Measurements from ENCODE around the gene HLA-DMB. TPM values are rescaled to one million over a fixed set of nuclear protein-coding genes. Genes with fewer than 3 reads are reported as not detected.

The HLA-DMB gene
- polyA plus RNA-seq, 1 of the 3 experiments (the other 2 are of a cell fraction) = not detected

GRCh38 chr6:32968867-32969684 is 28.2 kb upstream of the HLA-DMB start (continued):
- TF ChIP-seq GATA2 (CRISPR knock-in tag; IDR thresholded peaks at IDR 0.05) = no peak
- peak; percentile 85 for TF ChIP-seq MAX (IDR thresholded peaks at IDR 0.05; ENCODE audit: low read depth)

- Histone ChIP-seq H3K27me3 (ENCODE audit: insufficient read depth) (no peaks in the 10 kb centered on the region), H3K27ac (ENCODE audit: low read depth in 2 of 2, low read length in 1 of 2) (peak within 1 kb of the TSS; percentile 97 to 99), H4K20me1 (ENCODE audit: insufficient read depth) (peaks cover 12% of the 10 kb centered on the region), H3K9ac (peak within 1 kb of the TSS; percentile 94), H3K4me3 (ENCODE audit: low read depth in 2 of 2, low read length in 1 of 2) (peak within 1 kb of the TSS; percentile 80 to 83), H3K9me2 (no peaks in the 10 kb centered on the region), H3K4me2 (peak within 1 kb of the TSS; percentile 97), H3F3A (replicated peaks; ENCODE audit: insufficient read depth) (peaks cover 33% of the 10 kb centered on the region), H3K4me1 (ENCODE audit: control insufficient read depth in 1 of 2, insufficient read depth in 2 of 2, low read depth in 1 of 2, low read length in 1 of 2) (peaks cover 6% of the 10 kb centered on the region in 2 experiments; a peak in 2 of 4 replicates), H3K79me2 (ENCODE audit: insufficient read depth) (peaks cover 54% of the 10 kb centered on the region), H3K9me3 (no peaks in the 10 kb centered on the region), H2AFZ (ENCODE audit: low read depth) (peak within 1 kb of the TSS; percentile 65), H3K36me3 (replicated peaks in 1 of 2; ENCODE audit: control insufficient read depth in 1 of 2, insufficient read depth in 2 of 2, low read length in 1 of 2) (peaks cover 11 to 15% of the 10 kb centered on the region in 2 experiments)
- ChIA-PET POLR2A (interaction anchor here (1.2 kb wide), 1 partner anchor 13 kb away, joined by 3 read pairs; no protein-coding TSS in a partner anchor), CTCF (interaction anchor here (0.7 to 12.0 kb wide), 24 partner anchors 8 to 891 kb away, joined by 3 to 203 read pairs (median 4); partner anchors contain the start of genes HLA-DMA, HLA-DMB and TAP2)
- WGBS (ENCODE audit: low lambda C conversion rate) = 2% methylated on average over 10 of the region's 62 CpGs
- DNase-seq = peak; percentile 93
- peak; percentile 64; the same call in 1 of the 2 replicates for TF ChIP-seq TAF1 (IDR thresholded peaks at IDR 0.05; ENCODE audit: borderline replicate concordance, low read depth, low read length)
- no peak; the same call in none of the 2 replicates for TF ChIP-seq MAX (IDR thresholded peaks at IDR 0.05; ENCODE audit: low read depth)
- peak; percentile 82 for TF ChIP-seq POLR2AphosphoS5 (IDR thresholded peaks at IDR 0.05; ENCODE audit: low read depth, low read length)
- no peak for TF ChIP-seq RAD21 (IDR thresholded peaks at IDR 0.05; ENCODE audit: low read length)
- peak; percentile 94 for TF ChIP-seq USF1 (IDR thresholded peaks at IDR 0.05; ENCODE audit: borderline replicate concordance, low read depth)
- TF ChIP-seq TCF12 (IDR thresholded peaks at IDR 0.05) = no peak
- TF ChIP-seq MEF2A (IDR thresholded peaks at IDR 0.05; ENCODE audit: borderline replicate concordance, low read depth) = no peak
- no peak for TF ChIP-seq ZBTB33 (IDR thresholded peaks at IDR 0.05; ENCODE audit: borderline replicate concordance, low read depth)
- no peak for TF ChIP-seq SMC3 (IDR thresholded peaks at IDR 0.05; ENCODE audit: low read depth, low read length)
- peak; percentile 78 for TF ChIP-seq SIN3A (IDR thresholded peaks at IDR 0.05; ENCODE audit: borderline replicate concordance, low read depth, low read length)
- TF ChIP-seq USF2 (IDR thresholded peaks at IDR 0.05; ENCODE audit: borderline replicate concordance, low read depth, low read length) = peak; percentile 46; the same call in 1 of the 2 replicates
- TF ChIP-seq CHD2 (IDR thresholded peaks at IDR 0.05; ENCODE audit: low read length, partially characterized antibody) = peak; percentile 82
- peak; percentile 98 for TF ChIP-seq NRF1 (IDR thresholded peaks at IDR 0.05; ENCODE audit: low read depth, low read length)
- no peak for TF ChIP-seq GABPA (IDR thresholded peaks at IDR 0.05; ENCODE audit: low read depth)
- no peak for TF ChIP-seq TEAD4 (IDR thresholded peaks at IDR 0.05; ENCODE audit: borderline replicate concordance, insufficient read depth)
- no peak for TF ChIP-seq REST (IDR thresholded peaks at IDR 0.05; ENCODE audit: low read depth, low read length)
- TF ChIP-seq PBX3 (IDR thresholded peaks at IDR 0.05) = no peak
- TF ChIP-seq JUND (IDR thresholded peaks at IDR 0.05) = no peak
Measured at GRCh38 chr6:32968093-32968866, 27.5 kb upstream of the HLA-DMB start, which contains the start of gene BRD2. Gene BRD2, plus strand, starts transcription at chr6:32968594. Its CDS starts 4,305 bp downstream, at chr6:32972899.

Data from SK-N-SH (cell line).